GM18907 (cell line): ENCODE data around the gene LRP1.

Source experiments
- ATAC-seq: cut with Tn5 transposase; IDR thresholded peaks from one replicate; pipeline ENCODE4 v1.9.1; 2021; ENCODE audit warnings: mild to moderate bottlenecking, moderate library complexity; ENCODE audit not compliant: unreplicated experiment

LRP1 gene

DNA sequence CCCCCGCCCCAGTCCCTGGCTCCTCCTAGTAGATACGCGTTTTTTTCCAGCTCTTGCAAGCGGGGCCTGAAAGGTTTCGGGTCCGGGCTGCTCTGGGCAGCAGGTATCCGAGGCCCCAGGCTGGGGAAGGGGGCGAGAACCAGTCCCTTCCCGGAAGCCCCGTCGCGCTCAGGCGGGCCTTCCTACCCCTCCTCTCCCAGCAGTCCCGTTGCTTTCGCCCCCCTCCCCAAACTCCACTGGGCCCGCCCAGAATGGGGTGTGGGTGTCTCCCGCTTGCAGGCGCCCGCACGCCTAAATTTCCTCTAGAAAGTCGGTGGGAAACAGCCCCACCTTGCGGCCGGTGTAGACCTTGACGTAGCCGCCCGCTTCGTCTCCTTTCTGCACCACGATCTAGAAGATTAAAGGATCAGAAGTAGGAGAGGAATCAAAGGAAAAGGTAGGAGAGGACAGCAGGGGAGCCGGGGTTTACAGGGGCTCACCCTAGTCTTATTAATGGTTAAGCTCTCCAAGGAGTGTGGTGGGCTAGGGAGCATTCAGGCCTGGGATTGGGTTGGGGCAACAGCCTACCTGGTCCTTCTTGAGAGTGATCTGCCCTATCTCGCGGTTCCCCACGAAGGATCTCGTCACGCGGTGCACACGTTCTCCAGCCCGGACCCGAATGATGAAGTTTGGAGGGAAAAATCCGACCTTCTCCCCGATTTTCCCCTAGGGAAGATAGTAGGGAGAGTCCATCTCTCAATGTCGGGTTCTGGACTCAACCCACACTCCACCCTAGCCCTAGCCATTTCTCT, 115.4 kb downstream of the LRP1 start:
- no peak for ATAC-seq

DNA sequence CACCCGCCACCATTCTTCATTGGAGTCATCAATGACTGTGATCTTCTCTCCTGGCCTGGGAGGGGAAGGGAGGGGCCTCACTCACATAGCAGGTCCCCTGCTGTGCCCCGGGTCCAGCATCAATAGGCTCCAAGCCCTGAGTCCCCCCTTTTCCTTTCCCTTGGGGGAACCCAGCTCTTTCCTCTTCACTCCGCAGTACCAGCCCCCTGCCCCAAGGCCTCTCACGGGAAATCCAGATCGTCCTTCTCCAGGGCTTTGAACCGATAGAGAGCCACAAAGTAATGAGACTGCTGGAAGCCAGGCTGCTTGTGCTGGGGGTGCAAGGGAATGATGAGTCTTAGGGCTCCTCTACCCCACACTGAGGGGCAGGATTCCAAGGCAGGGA, 116.0 kb downstream of the LRP1 start:
- no peak for ATAC-seq

DNA sequence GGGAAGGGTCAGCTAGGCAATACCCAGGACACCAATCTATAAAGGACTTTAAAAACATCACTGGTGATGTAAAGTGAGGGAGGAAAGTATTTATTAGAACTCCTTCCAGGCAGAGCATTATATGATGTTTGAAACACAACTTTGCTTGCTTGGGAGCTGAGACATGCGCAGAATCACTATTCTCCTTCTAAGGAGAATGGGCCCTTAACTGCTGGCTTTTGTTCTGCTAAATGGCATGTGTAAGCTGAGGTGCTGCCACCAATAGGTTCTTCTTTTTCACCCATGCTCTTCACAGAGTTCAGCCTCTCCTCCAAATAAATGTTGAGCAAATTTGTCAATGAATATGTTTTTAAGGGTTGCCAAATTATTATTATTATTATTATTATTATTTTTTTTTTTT, 118.8 kb downstream of the LRP1 start:
- no peak for ATAC-seq

DNA sequence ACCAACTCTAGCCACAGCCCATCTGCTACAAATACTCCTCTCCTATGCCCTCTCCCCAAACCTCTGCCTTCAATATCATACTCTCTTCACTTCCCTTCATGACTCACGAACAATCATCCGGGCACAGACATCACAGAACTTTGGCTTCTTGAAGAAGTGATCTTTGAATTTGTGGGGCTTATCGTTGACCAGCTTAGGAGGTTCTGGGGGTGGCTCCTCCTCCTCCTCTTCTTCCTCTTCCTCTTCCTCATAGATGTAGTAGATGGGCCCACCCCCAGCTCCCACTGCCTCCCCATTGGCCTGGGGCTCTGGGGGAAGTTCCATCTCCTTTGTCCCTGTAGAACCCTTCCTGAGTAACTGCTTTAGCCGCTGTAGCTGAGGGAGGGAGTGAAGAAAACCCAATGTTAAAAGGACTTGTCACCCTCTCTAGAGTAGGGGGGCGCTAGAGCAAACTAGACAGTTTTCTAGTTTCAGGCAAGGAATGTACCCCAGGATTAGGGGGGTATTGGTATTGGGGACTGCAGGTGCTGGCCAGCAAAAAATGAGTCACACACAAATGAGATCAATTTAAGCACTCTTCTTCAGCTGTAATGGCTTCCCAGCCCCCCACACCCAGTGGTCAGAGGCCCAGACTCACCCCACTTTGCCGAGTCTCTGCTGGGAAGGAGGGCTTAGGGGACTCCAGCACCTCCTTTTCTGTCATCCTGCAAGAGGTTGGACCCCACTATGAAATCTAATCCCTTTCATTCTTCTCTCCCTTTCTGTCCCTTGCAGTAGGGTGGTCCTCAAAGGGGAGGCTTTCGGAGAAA, 120.9 kb downstream of the LRP1 start:
- ATAC-seq, result no peak

DNA sequence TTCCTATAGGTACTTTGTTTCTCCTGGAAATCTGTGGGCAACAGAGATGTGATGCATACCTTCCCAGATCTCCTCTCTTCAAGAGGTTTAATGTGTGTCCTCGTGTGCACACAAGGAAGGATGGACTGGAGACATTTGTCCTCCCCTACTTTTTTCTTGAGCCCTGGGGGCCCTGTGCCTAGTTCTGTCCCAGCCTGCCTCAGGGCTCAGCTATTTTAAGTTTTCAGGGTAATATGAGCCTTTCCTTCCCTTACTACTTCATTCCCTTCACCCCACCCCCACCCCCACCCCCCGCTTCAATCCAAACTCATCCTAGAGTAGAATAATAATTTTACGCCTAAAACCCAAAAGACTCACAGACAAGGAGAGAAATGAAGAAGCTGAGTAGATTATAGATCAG, 122.3 kb downstream of the LRP1 start:
- no peak for ATAC-seq

DNA sequence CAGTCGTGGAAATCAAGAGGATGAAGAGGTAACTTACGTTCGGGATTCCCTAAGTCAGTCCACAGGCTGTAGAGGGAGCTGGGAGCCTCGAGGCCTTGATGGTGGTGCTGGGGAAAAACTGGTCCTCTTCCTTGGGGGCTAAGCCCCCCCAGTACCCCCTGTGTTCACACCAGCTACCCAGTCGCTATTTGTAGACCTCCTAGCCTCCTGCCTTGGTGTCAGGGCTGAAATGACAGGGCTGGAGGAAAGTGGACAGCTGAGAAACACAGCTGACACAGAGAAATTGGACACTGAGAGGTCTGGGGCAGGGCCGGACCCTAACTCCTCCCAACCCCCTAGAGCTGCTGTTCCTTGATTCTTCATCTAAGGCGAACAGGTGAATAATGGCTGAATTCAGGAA, 122.7 kb downstream of the LRP1 start, which contains the start of gene STAC3:
TSS of gene STAC3 (minus strand) at position 232 of the 400 bp plus-strand sequence. CDS start 1,551 bp downstream, outside the sequence.
- ATAC-seq, result no peak

DNA sequence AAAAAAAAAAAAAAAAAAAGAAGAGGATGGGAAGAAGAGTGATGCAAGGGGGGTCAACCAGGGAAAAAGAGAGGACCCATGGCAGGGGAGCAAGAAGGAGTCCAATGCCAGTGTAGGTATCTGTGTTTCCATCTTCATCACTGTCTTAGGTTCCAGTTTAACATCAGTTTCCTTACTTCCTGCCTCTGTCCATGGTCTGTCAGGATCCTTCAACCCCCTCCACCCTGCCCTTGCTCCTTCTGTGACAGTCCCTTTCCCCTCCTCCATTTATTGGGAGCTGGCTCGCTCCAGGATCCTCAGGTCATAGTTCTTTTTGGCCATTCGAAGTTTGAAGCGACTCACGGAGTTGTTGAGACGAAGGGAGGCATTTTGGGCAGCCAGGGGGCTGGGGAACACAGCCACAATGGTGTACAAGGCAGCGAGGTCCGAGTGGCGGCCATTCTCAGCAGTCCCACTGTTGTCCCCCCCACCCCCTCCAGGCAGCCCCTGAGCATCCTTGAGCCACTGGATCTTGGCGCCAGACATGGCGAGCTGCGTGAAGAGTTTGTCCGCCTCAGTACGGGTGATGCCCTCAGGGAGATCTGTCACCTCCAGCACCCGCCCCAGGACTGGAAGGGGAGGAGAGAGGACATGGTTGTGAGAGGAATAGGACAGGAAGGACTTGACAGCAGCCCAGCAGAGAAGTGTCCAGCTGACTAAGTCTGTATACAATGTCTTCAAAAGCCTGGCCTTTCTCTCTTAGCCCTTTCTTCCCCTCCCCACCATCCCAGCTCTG, 126.4 kb downstream of the LRP1 start:
- no peak for ATAC-seq

DNA sequence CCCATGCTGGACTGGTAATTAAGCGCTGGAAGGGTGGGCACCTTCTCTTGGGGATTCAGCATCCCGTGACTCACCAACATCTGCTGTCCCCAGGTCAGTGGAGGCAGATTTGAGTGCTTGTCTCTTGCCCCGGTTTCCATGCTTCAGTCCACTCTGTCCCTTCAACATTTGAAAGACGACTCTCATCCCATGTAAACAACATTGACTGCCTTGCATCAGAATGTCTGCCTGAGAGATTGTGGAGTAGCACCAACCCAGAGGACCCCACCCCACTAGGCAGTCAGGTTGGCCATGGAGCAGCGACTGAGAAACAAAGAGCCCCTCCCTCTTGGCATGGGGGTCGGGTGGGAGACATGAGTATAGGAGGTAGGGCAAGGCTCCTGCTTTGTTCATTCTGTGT, 127.6 kb downstream of the LRP1 start:
- no peak for ATAC-seq

DNA sequence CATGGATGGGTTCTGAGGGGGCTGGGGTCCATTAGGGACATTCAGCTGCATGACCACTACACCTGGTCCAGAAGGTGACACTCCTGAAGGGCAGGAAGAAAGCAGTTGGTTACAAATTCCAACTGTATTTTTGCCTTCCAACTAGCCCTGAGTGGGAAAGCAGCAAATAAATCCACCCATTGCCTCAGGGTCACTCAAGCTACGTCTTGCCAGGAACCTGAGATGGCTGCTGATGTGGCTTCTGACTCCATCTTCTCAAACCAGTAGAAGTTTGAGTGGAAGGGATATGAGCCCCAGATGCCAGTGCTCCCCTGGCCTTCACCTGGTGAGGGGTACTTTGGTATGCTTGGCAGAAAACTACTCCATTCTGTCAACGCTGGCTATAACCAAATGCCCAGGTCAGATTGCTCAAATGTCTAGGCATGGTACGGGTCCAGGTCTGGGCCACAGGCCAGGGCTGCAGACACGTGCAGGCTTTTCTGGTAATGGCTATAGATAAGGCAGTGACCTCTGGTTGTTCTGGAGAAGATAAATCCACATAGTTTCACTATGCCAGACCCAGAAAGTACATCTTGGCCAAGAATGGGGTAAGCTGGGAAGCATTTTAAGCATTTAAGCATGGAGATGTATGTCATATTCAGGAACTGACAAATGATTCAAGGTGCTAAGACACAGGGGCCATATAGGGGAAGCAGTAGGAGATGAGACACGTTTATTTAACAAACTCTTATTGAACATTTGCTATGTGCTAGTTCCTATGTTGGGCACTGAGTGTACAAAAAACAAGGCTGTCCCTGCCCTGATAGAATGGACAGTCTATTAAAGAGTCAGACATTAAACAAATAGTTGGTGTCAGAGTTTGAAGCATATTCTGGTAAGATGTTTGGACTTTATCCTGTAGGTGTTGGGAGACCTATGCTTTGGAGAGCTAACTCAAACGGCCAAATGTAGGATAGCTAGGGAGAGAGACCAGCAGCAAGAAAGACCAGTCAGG, 131.0 kb downstream of the LRP1 start:
- no peak for ATAC-seq

DNA sequence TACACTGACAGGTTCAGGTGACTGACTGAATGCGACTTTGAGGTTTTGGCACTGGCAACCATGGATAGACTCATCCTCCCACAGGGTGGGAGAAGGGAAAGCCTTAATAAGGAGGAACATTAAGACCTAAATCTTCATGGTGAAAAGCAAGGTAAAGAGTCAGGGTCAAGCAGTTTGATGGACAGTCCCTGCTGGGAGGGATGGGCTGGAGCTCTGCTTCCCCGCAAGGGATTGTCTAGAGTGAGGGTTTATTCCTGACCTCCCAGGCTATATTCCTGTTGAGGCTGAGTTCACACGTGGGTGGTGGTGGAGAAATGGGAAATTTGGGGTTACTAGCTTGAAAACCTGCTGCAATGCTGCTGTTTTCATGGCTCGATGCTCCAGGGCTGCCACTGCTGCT, 132.1 kb downstream of the LRP1 start:
- no peak for ATAC-seq

DNA sequence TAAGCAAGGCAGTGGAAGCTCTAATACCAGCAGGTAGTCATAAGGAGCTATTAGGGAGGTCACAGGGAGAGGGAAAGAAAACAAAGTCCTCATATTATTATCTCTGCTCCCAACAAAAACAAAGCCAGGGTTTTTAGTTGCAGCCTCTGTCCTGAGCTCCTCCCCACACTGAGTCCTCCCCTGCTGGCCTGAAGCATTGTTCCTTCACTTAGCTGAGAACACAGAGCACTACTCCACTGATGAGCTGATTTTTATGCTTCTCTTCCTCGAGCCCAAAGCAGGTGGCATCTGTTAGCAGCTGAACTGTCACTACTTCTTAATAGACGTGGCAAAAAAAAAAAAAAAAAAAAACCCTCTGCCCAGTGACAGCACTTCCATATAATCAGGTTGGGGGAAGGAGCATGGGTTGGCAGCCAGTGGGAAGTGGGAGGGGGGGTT, 133.2 kb downstream of the LRP1 start:
- no peak for ATAC-seq

DNA sequence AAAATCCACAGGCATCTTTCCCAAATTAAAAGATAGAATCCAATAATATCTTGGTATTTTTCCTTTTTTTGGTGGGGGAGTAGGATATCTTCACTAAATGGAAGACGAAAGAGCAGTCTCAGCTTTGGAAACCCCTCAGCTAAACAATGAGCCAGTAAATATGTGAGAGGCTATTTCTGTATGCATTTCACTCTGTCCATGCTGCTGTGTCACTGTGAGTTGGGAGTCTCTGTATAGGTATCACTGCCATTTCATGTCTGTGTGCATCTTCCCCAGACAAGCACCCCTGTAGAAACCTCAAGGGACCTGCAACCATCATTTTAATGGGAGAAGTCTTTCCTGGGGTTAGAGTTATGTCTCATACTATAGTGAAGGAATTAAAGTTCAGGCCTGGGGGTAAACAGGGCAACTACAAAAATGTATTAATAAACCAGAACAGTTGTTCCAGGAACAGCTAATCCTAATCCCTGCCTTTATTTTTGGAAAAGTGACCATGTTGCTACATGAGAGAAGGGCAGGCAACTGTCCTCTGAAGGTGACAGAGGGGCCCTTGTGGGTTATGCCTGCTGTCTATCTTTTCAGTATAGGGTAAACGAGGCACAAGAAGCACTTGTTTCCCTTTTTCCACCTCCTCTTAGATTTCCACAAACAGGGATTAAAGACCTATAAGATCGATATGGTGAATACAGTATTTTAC, 134.0 kb downstream of the LRP1 start:
- ATAC-seq, result no peak
